HG03139 (cell line): Measurements from ENCODE around the gene TCF7L1.
"Not testable (repeated sequence)": the region's sequence is repeated elsewhere in the genome, so short reads cannot be mapped to it uniquely, and the experiment has no call there.

ENCODE experiments used
- ATAC-seq: cut with Tn5 transposase; IDR thresholded peaks from one replicate; pipeline ENCODE4 v1.9.1; 2021; ENCODE audit not compliant: unreplicated experiment

The TCF7L1 gene

DNA sequence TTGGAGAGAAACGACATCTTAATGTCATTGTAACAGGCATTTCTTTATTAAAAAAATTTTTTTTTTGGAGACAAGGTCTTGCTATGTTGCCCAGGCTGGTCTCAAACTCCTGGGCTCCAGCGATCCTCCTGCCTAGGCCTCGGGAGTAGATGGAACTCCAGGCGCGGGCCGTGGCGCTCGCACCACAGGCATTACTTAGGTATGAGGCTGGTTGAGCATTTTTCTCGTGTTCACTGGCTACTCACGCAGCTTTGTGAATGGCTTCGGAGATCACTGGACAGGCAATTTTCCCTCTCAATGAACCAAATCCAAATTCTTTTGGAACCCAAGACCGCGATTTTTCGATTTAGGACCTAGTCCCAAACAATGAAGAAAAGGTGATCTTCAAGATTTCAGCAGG is 795 bp upstream of the TCF7L1 start:
- no peak for ATAC-seq

DNA sequence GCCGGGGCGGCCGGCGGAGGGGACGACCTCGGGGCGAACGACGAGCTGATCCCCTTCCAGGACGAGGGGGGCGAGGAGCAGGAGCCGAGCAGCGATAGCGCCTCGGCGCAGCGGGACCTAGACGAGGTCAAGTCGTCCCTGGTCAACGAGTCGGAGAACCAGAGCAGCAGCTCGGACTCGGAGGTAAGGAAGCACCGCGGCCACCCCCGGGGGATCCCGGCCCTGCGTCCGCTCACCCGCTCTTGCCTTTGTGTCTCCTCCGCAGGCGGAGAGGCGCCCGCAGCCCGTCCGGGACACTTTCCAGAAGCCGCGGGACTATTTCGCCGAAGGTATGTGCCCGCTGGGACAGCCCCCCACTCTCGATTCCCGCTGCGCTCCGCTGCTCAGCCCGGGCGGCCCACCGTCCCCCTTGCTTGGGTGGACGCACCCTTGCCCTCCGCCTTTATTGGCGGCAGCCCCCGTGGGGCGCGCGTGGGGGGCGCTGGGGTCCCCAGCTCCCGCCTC is 611 bp downstream of the TCF7L1 start:
- ATAC-seq, result no peak

- no peak for ATAC-seq
Observed at GRCh38 chr2:85134255-85134895, 1.2 kb downstream of the TCF7L1 start.

GRCh38 chr2:85134896-85135659 is 1.9 kb downstream of the TCF7L1 start:
- ATAC-seq, result no peak

- ATAC-seq, result no peak
Observed at GRCh38 chr2:85135660-85135914, 2.4 kb downstream of the TCF7L1 start.

GRCh38 chr2:85137156-85137555 is 4.0 kb downstream of the TCF7L1 start:
- ATAC-seq, result no peak

GRCh38 chr2:85143463-85144082 is 10.4 kb downstream of the TCF7L1 start:
- no peak for ATAC-seq

GRCh38 chr2:85145116-85145820 is 12.1 kb downstream of the TCF7L1 start:
- ATAC-seq, result no peak

- ATAC-seq, result no peak
Observed at GRCh38 chr2:85148190-85148589, 15.0 kb downstream of the TCF7L1 start.

GRCh38 chr2:85151026-85151425 is 17.8 kb downstream of the TCF7L1 start:
- no peak for ATAC-seq

DNA sequence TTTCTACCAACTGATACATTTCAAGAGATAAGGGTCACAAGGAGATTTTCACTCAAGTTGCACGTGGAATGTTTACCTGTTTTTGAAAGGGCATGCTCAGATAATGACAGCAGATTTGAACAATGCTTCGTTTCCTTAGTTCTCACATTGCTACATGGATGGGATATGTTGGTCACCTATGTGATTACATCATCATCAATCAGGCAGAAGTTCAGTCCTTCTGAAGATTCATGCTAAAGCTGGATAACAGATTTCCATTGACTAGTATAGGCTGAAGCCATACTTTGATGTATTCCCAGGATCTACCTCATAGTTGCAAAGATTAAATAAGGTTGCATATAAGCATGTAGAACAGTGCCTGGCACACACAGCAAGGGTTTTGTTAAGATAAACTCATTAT is 19.7 kb downstream of the TCF7L1 start:
- no peak for ATAC-seq

DNA sequence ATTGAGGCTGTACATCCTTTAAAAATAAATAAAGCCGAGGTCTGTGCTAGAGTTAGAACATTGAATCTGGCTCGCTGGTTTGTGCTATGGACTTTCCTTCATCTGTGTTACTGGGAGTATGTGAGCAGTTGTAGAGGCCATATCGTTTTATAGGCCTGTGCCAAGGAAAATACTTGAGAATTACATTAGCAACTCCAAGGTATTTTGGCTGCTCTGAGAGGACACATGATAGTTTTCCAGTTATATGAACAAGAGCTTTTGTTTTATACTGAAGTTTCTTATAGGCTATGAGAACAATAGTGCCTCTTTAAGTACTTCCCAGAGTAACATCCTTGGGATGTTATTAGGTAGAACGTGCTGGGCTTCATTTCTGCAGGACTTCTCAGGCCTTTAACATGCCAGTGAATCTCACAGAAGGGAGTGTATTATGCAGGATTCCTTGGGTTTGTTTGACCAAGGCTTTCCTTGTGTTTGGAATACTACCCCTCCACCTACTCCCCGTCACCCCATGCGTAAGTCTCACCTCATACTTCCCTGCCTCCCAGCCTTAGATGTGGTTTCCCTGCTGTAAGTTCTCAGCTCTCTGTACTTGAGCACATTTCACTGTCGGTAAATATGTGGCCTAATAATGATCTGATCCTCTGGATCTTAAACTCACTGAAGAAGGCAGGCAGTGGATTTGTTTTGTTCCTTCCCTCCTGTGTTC is 21.0 kb downstream of the TCF7L1 start:
- ATAC-seq, result no peak

DNA sequence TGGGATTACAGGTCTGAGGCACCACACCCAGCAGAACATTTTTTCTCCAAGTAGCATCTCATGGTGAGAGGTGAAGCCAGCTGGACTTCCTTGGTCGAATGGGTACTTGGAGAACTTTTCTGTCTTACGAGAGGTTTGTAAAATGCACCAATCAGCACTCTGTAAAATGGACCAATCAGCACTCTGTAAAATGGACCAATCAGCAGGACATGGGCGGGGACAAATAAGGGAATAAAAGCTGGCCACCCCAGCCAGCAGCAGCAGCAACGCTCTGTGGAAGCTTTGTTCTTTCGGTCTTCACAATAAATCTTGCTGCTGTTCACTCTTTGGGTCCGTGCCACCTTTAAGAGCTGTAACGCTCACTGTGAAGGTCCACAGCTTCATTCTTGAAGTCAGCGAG is 21.9 kb downstream of the TCF7L1 start:
- ATAC-seq, result not testable (repeated sequence)

GRCh38 chr2:85156153-85156552 is 23.0 kb downstream of the TCF7L1 start:
- ATAC-seq, result no peak

DNA sequence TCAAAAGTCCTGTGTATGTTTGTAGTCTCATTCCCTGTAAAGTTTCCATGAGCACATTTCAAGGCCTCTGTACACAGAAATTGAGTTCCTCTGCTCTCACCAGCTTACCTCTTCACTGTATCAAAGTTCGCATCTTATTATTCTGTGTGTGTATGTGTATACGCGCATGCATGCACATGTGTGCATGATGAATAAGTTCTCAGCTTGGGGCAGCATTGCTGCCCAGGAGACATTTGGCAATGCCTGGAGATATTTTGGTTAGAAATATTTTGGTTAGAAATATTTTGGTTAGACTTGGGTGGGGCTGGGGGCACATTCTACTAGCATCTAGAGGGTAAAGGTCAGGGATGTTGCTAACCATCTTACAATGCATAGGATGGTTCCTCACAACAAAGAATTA is 23.4 kb downstream of the TCF7L1 start:
- ATAC-seq, result no peak

- no peak for ATAC-seq
Observed at GRCh38 chr2:85157345-85157744, 24.2 kb downstream of the TCF7L1 start.

DNA sequence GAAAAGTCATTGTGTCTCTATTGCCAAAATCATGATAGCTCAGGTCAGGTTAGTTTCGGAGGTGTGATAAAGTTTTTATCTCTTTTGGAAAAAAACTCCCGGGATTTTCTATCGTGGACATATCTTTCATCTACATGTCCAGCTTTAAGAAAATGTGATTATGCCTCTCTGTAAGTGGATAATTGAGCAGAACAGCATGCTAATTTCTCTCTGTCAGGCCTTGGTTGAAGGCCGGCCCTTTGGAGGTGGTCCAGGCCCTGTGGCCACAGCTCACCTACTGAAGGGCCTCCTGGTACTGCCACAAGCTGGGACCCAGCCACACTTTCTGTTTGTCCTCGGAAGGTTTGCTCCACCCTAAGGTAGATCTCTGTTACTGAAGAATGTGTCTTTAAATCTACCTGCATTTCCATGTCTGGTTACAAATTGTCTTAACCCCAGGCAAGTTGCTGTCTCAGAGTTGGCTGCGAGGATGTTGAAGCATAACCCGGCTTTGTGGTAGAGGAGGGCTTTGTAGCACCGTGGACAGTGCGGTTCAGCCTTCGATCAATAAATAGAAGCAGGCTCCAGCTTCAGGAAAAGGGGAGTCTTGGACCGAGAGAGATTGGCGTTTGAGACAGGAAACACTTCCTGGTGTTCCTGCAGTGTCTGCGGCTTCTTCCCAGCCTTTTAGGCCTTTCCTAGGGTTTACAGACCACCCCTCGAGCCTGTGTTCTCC is 25.5 kb downstream of the TCF7L1 start:
- ATAC-seq, result no peak

DNA sequence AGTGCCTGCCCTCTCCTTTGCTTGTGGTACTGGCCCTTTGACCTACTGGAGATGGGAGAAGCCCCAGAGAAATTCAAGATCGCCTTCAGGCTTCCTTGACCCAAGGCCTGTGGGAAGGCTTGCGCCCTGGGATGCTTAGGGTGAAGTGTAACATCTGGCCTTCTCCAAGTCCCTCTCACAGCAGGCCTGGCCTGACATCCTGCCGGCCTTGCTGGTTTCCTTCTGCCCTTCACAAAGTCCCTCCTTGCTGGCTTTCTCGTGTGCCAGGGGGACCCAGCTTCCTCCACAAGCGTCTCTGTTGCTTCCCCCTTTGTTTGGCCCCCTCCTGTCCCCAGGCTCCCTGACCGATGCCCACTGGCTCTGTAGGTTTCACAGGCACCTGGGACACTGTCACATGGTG is 26.4 kb downstream of the TCF7L1 start:
- no peak for ATAC-seq

GRCh38 chr2:85160966-85161960 is 28.1 kb downstream of the TCF7L1 start:
- ATAC-seq, result no peak
